GM11168 (cell line): Measurements from ENCODE around the gene GSDME.

Source experiments
- in situ Hi-C: fragments of 300-500 bp; cut with MboI; formaldehyde crosslinking; loops from one replicate; pipeline ENCODE4 v1.12.0; 2022; ENCODE audit warnings: low sequenced_read_pairs; ENCODE audit not compliant: unreplicated experiment

The GSDME gene

DNA sequence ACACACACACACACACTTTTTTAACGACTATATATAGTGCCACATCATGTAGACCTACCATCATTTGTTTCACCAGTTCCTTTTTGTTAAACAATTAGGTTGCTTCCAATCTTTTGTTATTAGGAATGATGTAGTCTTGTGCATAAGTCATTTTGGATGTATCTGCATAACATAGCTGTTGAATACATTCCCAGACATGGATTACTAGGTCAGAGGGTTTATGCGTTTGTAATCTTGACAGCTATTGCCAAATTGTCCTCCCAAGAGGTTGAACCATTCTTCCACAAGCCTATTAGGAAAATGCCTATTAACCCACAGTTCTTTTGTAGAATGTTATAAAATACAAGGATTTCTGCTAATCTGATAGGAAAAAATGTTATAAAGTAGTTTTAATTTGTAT lies 96.7 kb downstream of the GSDME start:
- in situ Hi-C loops: loop anchor here (10.0 kb wide), 2 partner anchors 246 to 366 kb away; no protein-coding TSS in a partner anchor

DNA sequence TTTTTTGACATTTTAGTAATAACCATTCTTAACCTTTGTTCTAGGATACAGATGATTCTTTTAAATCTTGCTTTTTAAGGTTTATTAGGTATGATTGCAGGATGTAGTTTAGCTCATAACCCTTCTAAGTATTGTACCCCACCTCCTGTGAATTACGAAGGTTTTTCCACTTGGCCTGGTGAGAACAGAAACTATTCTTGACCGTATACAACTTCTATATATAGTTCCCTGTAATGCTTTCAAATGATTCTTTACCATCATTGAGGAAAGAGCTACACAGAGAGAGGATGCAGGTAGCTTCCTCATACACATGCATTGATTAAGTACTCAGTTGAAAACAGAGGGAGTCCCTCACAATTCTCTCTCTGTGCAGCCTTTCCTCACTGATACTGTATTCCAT lies 97.8 kb downstream of the GSDME start:
- in situ Hi-C loops: no loop called here

DNA sequence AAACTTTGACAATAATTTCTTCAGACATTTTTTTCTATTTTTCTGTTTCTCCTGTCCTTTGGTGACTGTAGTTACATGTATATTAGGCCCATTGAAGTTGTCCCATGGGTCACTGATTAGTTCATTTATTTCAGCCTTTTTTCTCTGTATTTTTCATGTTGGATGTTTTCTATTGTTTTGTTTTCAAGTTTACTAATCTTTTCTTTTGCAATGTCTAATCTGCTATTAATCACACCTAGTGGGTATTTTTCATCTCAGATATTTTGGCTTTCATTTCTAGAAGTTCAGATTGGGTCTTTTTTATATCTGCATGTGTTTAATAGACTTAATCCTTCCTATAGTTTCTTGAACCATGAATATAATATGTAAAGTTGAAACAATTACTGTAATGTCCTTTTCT lies 99.3 kb downstream of the GSDME start:
- in situ Hi-C loops: no loop called here

DNA sequence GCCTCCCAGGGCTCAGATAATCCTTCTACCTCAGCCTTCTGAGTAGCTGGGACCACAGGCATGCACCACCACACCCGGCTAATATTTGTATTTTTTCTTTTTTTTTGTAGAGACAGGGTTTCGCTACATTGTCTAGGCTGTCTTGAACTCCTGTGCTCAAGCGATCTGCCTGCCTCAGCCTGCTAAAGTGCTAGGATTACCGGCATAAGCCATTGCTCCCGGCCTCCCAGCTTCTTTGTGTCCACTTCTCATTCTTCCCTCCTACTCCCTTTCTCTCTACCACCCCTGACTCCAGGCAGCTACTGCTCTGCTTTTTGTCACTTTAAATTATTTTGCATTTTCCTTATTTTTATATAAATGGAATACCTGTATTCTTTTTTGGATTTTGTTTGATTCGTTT lies 100.7 kb downstream of the GSDME start:
- in situ Hi-C loops: no loop called here

DNA sequence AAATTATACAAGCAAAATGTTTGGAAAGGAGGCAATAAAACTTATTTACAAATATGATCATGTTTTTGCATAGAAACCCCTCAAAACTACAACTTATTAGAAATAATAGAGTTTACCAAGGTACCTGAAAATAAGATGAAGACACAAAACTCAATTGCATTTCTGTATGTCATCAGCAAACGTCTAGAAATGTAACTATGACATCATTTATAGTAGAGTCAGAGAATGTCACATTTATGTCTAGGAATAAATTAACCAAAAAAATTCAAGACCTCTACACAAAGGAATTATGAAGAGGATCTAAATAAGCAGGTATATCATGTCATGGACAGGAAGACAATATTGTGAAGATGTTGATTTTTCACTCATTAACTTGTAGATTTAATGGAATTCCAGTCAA lies 103.0 kb downstream of the GSDME start:
- in situ Hi-C loops: loop anchor here (5.0 kb wide), 1 partner anchor 57 kb away; no protein-coding TSS in a partner anchor

DNA sequence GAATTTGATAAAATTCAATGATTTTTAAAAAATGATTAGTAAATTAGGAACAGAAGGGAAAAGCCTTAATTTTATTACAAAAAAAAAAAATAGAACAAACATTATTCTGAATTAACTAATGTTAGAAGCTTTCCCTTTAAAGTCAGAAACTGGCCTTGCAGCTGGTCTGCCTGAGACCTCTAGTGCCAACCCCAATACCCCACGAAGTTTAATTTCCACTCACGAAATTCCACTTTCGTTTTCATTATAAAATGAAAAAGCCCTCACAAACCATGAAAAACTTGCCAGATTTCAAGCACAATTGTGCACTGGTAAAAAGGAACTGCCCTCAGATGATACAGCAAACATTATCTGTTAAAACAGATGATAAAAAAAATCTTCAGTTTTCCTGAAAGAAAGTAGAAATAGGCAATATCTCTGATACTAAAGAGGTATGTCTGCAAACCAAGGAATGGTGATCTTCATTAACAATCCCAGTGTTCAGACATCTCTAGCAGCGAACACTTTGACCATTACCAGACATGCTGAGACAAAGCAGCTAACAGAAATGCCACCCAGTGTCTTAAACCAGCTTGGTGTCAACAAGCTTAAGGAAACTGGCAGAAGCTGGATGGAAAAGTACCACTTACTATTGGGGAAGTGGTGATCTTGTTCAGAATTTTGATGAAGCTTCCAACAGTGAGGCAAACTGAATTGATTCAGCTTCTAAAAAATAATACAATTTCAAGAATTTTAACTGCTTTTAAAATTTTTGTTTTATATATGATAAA lies 103.8 kb downstream of the GSDME start:
- in situ Hi-C loops: loop anchor here (5.0 kb wide), 1 partner anchor 56 kb away; no protein-coding TSS in a partner anchor

DNA sequence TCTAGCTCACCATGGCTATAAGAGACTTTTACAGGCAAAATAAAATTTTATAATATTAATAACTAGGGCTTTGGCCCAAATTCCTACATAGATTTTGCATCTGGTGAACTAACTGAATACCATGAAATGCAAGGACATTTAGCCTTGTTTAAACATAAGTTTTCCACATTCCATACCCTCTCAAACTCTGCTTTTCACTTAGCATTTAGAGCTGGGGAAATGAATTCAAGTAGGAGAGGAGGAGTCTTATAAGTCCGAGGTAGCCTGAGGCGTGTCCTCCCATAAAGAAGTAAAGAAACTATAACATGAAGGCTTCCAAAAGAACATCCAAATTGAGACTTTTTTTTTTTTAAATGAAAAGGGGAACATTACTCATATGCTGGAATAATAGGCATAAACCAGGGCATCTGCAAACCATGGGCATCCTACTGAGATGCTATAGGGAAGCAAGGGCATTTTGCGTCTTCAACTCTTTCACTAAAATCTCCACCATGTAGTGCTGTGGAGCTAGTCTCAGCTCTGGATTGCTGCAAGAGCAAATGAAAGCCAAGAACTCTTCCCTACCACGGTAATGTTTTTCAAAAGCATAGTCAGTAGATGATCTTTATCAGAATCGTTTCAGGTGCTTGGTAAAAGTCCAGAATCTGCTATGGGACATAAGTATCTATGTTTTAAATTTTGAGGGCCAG lies 104.9 kb downstream of the GSDME start:
- in situ Hi-C loops: loop anchor here (5.0 kb wide), 1 partner anchor 55 kb away; no protein-coding TSS in a partner anchor
